Epithelial cell of prostate (primary cell): ENCODE measurements around the gene SPDYE2B.
"Not testable (repeated sequence)": the region's sequence is repeated elsewhere in the genome, so short reads cannot be mapped to it uniquely, and the experiment has no call there.

Source experiments
- DNase-seq: peaks from one replicate; pipeline ENCODE4 v3.0.0-alpha.2; 2011; ENCODE audit warnings: low read depth, low spot score
- H3K27ac ChIP-seq: fragments of 450-650 bp; 2 replicates; pipeline ENCODE4 v1.5.1; 2017; ENCODE audit warnings: mild to moderate bottlenecking

Gene SPDYE2B

DNA sequence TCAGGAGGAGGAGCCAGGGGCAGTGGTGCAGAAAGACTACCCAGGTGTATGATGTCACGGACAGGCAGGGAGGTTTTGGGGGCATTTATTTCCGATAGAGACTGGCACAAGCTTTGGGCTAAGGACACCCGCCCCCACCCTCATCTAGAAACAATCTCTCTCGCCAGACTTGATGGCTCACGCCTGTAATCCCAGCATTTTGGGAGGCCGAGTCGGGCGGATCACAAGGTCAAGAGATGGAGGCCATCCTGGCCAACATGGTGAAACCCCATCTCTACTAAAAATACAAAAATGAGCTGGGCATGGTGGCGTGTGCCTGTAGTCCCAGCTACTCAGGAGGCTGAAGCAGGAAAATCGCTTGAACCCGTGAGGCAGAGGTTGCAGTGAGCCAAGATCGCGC is 13.2 kb upstream of the SPDYE2B start:
- H3K27ac ChIP-seq, DNase-seq: not testable (repeated sequence)

DNA sequence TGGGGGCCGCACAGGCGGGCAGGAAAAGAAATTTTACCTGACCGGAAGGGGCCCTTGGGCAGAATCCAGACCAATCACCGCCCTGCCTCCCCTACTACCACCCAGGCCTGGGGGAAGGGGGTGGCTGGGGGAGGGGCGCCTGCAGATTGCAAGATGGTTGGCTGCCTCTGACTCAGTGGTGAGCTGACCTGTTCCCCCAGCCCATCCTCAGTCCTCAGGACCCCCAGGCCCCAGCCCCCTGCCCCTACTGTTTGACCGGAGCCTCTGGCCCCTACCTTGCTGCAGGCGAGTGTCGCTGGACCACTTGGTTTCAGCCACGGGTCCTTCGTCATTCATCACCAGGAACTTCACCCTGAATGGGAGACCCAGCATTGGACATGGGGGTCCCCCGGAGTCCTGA is 11.3 kb upstream of the SPDYE2B start:
- DNase-seq, H3K27ac ChIP-seq: not testable (repeated sequence)

DNA sequence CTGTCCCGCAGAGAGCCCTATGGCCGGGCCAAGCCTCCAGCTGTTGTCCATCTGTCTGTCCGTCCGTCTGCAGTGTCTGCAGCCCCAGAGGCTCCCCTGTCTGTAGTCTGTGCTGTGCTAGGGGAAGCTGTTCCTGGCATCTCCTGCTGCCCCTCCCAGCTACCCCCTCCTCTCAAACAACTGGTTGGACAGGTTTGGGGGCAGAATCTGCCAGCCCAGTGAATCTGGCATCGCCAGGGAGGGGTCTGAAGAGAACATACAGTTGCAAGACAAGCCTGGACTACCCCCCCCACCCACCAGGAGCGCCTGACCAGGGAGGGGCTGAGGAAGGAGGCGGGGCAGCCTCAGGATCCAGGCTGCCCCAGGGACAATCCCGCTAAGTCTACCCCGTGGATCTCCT is 7.4 kb upstream of the SPDYE2B start, which contains the start of gene UPK3BL1:
UPK3BL1 (minus strand) TSS at position 101 of the 400 bp plus-strand sequence; CDS start at position 51, 50 bp downstream.
- DNase-seq, H3K27ac ChIP-seq: not testable (repeated sequence)

DNA sequence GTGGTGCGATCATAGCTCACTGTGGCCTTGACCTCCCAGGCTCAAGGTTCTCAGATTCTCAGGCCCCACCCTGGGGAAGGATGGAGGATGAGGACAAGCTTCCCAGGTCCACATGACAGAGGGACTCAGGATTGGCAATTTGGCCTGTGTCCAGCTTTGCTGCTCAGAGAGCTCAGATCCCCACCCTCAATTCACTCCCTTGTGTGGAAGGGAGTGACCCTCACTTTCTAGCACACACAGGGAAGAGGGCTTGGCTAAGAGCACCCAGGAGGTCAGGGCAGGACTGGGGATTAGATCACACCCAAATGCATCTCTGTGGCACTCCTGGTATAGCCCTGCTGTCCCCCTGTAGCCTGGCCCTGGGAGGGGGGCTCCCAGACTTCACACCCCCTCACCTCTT is 6.7 kb upstream of the SPDYE2B start:
- not testable (repeated sequence) for DNase-seq, H3K27ac ChIP-seq

DNA sequence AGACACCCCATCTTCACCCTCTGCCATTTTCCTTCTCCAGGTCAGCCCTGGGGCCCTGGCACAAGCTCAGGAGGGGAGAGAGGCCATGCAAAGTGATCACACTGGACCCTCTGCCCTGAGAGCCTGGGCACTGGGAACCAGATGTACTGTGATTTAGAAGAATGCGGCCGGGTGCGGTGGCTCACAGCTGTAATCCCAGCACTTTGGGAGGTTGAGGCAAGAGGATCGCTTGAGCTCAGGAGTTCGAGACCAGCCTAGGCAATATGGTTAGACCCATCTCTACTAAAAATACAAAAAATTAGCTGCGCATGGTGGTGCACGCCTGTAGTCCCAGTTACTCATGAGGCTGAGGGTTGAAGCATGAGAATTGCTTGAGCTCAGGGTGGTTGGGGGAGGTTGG is 2.3 kb upstream of the SPDYE2B start:
- H3K27ac ChIP-seq, DNase-seq: not testable (repeated sequence)

DNA sequence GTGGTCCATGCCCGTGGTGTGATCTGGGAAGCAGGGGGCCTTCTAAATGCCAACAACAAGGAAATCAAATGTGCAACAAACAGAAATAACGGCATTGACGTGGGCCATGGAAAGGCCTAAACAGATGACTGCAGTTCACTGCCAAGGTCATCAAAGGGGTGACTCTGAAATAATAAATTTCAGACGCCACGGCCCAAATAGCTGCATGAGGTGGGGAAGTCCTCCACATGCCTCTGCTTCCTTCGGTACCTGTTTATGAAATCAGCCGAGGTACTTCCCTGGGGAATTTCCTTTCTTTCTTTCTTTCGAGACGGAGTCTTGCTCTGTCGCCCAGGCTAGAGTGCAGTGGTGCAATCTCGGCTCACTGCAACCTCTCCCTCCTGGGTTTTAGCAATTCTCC is 14.6 kb downstream of the SPDYE2B start:
- DNase-seq, result not testable (repeated sequence)

DNA sequence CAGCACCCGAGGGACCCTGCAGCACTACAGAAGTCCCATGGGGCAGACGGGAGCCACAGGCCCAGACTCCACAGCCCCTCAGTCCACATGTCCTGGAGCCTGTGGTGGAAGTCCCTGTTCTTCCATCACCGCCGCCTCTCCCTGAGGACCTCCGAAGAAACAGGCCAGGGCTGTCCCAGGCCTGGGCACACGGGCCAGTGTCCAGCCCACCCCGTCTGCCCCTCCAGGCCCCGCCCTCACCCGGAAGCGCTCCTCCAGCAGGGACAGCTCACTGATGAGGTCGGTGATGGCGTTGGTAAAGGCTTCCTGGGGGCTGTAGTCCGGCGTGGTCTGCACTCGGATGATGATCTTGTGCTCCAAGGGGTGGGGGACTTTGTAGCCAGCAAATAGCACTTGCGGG is 16.7 kb downstream of the SPDYE2B start:
- not testable (repeated sequence) for H3K27ac ChIP-seq, DNase-seq

More for the DNA sequence above, 14.6 kb downstream of the SPDYE2B start:
- not testable (repeated sequence) for H3K27ac ChIP-seq

DNA sequence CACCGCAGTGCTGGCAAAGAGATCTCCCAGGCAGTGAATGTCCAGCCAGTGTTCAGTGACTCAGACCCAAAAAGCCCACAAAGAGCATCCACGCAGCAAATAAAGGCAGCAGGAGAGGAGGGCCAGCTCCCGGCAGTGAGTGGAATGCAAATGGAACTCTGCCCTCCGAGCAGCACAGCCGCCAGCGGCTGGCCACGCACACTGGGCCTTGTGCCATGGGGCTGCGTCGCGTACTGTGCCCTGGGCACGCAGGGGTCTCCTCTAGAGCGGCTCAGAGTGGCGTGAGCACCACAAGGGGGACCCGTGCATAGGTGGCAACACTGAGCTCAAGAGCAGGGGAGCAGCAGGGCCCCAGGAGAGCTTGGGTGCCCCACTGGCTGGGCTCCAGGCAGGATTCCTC is 17.4 kb downstream of the SPDYE2B start:
- H3K27ac ChIP-seq, DNase-seq: not testable (repeated sequence)

DNA sequence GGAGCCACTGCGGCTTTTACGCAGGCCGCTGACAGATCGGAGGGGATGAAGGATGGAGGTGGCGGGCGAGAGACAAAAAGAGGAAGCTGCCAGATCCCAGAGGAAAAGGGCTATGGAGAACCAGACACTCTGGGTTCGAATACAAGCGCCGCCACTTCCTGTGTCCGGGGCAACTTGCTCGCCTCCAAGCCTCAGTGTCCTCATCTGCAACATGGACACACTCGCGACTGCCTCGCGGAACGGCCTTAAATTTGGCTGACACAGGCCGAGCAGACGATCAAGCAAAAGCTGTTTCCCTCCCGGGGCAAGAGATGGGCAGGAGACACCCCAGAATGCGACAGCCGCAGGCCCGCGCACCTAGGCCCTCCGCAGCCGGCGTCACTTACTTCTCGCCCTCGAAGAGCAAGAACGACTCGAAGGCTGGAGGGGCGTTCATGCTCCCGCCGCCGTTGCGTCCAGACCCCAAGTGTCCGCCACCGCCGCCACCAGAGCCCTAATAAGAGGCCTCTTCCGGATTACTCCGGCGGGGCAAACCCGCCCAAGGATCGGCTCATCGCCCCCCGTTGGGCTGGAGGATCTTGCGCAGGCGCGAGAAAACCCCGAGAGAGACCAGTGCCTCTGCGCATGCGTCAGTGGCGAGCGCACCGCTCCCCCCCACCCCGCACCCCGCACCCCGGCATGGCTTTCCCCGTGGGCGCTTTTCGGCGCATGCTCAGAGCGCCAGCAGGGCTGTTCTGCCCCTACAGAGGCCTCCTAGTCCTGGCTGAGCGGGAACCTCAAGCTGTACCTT is 21.2 kb downstream of the SPDYE2B start, which contains the start of gene POLR2J2:
POLR2J2 (minus strand) TSS at position 498 of the 790 bp plus-strand sequence; CDS start at position 436, 62 bp downstream.
- not testable (repeated sequence) for DNase-seq, H3K27ac ChIP-seq

DNA sequence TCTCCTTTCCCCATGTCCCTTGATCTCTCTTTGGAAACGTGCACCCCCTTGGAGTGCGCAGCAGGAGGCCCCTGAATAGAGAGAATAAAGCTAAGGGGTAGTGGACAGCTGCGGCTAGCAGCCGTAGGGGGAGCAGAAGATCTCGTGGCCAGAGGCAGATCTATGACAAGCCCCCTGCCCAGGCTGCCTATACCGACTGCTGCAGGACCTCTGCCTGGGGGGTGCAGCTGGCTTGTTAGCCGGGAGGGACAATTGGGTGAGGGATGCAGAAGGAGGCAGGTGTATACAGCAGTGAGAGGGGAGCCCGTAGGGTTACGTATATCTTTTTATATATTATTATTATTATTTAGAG is 21.8 kb downstream of the SPDYE2B start:
- H3K27ac ChIP-seq, result not testable (repeated sequence)

DNA sequence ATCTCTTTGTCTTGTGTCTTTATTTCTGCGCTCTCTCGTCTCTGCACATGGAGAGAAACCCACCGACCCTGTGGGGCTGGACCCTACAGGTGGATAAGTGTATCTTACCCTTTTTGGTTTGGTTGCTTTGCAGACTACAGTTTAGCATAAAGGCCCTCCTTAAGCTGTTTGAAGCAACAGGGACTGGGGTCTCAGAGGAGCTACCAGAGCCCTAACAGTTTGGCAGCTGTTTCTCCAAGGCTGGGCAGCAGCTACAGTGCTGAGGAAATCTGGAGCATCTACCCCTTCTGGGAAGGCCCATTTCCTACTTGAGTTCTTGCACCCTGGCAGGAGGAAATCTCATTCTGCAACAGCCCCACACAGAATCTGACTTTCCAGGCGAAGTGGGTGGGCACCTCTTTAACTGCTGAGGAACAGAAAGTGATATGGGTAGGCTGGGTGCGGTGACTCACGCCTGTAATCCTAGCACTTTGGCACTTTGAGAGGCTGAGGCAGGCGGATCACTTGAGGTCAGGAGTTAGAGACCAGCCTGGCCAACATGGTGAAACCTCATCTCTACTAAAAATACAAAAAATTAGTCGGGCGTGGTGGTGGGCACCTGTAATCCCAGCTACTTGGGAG is 23.4 kb downstream of the SPDYE2B start:
- DNase-seq, H3K27ac ChIP-seq: not testable (repeated sequence)

More for the DNA sequence above, 21.8 kb downstream of the SPDYE2B start:
- DNase-seq, result not testable (repeated sequence)

DNA sequence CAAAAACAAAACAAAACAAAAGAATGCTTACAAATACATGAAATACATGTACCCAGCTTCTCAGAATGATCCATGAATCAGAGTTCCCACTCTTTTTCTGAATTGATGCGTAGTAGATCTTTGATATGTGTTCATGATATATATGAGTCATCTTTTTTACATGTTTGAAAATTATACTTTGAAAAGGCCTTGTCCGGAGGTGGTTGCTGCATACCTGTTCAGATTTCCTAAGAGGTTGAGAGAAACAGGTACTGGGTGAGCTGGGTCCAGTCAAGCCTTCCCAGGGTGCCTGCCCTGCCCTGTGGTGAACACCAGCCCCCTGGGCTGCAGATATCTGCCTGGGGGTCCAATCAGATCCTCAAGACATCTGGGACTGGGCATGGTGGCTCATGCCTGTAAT is 25.4 kb downstream of the SPDYE2B start:
- H3K27ac ChIP-seq, DNase-seq: not testable (repeated sequence)

DNA sequence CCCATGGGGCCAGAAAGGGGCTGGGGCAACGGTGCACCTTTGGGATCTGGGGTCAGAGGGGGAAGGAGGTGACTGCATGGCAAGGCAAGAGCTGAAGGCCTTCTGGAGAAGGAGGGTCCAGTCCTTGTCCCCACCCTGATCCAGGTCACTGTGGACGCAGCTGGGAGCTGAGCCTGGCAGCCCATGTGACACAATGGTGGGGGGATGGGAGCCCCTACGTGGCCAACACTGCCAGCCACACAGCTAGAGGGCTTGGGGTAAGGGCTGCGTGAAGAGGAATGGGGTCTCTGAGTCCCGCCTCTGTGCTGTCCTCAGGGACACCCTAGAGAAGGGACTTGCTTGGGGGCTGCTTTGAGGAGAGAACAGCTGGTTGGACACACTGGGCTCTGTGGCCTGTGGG is 30.7 kb downstream of the SPDYE2B start:
- H3K27ac ChIP-seq, DNase-seq: not testable (repeated sequence)

DNA sequence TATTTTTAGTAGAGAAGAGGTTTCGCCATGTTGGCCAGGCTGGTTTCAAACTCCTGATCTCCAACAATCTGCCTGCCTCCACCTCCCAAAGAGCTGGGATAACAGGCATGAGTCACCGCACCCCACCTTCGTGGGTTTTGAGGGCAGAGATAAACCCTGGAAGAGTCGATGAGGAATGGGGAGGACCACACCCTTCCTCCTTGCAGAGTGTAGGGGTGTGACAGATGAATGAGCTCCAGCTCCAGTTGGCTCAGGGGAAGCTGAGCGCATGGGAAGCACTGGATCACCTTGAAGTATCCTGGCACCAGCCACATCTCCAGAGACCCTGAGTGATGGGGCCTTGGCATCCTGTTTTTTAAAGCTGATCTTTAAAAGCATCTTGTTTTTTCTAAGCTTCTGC is 32.4 kb downstream of the SPDYE2B start:
- H3K27ac ChIP-seq, DNase-seq: not testable (repeated sequence)

DNA sequence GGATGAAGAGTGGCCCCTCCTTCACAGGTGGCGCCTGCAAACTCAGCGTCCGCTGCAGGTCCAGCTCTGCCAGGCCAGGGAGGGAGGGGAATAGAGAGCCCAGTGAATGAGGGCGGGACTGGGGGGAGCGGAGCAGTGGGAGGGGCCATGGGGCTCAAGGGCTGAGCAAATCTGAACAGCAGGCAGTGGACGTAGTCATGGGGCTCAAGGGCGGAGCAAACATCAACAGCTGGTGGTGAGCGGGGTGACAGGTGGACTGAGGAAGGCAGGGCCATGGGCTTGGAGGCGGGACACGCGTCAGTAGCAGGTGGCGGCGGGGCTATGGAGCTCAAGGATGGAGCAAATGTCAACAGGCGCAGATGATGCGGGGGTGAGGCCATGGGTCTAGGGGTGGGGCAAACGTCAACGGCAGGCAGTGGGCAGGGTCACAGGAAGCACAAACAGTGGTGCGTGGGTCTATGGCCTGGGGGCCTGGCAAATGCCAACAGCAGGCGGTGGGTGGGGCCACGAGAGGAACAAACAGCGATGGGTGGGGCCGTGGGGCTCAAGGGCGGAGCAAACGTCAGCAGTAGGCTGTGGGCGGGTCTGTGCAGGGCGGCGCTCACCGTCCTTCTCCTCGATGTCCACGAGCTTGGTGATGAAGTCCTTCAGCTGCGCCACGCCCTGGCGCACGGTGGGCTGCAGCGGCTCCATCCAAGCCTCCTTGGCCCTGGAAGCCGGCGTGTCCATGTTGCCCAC is 38.3 kb downstream of the SPDYE2B start:
- not testable (repeated sequence) for H3K27ac ChIP-seq, DNase-seq

DNA sequence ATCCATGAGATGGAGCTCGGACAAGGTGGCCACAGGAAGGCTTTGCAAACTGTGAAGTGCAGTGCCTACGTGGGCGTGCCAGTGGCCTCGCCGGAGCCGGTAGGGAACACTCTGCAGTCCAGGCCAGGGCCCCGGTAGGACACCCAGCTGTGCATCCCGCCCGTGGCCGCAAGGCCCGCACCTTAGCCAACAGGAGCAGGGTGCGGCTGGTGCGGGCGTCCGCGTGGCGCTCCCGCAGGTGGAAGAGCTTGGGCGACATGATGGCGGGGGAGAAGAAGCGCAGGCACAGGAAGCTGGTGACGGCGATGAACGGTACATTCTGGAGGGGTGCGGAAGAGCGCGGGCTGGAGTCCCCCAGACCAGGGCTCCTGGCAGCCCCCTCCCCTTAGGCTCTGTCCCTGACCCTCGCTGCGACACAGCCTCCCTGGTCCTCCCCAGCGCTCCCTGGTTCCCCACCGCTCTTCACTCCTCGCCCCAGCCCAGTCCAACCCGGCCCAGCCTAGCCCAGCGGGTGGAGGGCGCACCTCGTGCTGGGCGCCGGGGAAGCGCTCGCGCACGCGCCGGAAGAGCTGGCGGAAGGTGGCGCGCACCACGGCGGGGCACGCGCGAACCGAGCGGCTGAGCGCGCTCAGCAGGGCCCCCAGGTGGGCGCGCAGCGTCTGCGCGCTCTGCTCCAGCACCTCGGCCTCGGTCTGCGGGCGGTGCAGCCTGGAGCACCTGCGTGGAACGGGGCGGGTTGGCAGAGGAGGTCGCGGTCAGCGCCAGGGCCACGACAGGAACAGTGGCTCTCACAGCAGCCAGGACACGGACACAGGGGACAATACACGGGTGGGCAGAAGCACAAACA is 39.5 kb downstream of the SPDYE2B start:
- not testable (repeated sequence) for DNase-seq, H3K27ac ChIP-seq

DNA sequence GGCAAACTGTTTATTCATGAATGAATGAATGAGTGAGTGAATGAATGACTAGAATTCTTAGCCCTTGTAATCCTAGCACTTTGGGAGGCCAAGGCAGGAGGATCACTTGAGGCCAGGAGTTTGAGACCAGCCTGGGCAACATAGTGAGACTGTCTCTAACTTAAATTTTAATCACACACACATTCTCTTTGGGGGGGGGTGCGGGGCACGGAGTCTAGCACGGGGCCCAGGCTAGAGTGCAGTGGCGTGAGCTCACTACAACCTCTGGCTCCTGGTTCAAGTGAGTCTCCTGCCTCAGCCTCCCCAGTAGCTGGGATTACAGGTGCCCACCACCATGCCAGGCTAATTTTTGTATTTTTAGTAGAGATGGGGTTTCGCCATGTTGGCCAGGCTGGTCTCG is 40.5 kb downstream of the SPDYE2B start:
- not testable (repeated sequence) for DNase-seq, H3K27ac ChIP-seq

DNA sequence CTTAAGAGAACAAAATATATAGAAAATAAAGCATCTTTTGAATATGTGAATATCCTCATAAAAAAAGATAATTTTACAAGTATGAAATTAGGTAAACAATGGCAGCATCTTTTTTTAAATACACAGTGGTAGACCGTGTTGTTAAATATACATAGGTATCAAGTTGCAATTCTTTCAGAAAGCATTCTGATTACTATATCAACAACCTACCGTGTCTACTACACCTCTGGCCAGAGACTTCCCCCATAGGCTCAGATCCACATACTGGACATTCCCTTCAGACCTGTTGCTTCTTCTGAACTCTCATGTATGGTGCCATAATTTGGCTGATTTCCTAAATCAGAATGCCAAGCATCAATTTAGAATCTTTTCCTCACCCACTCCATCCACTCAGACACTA is 43.9 kb downstream of the SPDYE2B start:
- H3K27ac ChIP-seq, DNase-seq: not testable (repeated sequence)

DNA sequence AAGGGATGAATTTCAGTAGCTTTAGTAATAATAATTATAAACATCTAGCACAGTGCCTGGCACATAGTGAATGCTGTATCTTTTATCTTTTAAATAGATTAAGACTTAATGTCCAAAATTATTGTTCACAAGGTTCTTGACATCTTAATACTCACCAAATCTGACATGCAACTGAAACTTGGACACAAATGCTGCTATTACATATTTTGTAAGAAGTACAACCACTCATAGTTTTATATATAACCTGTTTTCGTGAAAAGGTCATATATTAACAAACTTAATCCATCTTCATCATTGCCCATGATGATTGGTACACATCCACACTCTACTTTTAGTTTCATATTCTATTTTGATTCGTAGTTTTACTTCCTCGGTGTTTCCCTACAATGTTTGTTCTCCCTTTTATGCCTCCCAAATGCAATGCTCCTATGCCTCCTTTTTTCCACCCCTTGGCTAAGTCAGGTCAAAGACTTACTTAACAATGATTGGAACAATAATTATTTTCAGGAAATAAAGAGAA is 45.0 kb downstream of the SPDYE2B start:
- DNase-seq, H3K27ac ChIP-seq: not testable (repeated sequence)
